ENCODE measurements around the gene ZNF157.
"Not testable (repeated sequence)": the region's sequence is repeated elsewhere in the genome, so short reads cannot be mapped to it uniquely, and the experiment has no call there.

The ZNF157 gene

DNA sequence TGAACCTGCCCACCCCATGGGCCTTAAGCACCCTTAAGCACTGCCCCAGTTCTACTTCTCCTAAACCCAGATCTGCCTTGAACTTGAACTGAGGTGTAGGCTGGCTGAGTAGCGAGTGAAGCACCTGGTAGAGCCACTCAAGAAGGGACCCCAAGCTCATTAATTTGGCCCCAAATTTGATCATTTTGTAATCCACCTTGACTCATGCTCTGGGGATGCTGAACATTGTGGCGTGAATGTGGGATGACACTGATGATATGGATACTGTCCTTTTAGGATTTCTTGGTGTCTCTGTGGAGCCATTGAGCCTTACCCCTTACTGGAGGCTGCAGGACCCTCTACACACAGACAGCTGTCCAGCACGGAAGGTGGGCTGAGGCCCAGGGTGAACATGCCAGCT, at the start of gene ZNF157:
Gene ZNF157, plus strand, starts transcription at position 301 of the 400 bp plus-strand sequence. Its CDS starts 91 bp downstream, at position 392.
- in situ Hi-C loops (cut with HindIII; ENCODE audit: low sequenced_read_pairs), result no loop called here
- DNase-seq (ENCODE audit: low read depth, low spot score), result no peak
- H3K4me3 ChIP-seq (ENCODE audit: low read depth, low read length), result no peak within 1 kb of the TSS
- TF ChIP-seq, protein P1, sequence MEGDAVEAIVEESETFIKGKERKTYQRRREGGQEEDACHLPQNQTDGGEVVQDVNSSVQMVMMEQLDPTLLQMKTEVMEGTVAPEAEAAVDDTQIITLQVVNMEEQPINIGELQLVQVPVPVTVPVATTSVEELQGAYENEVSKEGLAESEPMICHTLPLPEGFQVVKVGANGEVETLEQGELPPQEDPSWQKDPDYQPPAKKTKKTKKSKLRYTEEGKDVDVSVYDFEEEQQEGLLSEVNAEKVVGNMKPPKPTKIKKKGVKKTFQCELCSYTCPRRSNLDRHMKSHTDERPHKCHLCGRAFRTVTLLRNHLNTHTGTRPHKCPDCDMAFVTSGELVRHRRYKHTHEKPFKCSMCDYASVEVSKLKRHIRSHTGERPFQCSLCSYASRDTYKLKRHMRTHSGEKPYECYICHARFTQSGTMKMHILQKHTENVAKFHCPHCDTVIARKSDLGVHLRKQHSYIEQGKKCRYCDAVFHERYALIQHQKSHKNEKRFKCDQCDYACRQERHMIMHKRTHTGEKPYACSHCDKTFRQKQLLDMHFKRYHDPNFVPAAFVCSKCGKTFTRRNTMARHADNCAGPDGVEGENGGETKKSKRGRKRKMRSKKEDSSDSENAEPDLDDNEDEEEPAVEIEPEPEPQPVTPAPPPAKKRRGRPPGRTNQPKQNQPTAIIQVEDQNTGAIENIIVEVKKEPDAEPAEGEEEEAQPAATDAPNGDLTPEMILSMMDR (IDR thresholded peaks at IDR 0.05; ENCODE audit: low read depth, low read length), result no peak

DNA sequence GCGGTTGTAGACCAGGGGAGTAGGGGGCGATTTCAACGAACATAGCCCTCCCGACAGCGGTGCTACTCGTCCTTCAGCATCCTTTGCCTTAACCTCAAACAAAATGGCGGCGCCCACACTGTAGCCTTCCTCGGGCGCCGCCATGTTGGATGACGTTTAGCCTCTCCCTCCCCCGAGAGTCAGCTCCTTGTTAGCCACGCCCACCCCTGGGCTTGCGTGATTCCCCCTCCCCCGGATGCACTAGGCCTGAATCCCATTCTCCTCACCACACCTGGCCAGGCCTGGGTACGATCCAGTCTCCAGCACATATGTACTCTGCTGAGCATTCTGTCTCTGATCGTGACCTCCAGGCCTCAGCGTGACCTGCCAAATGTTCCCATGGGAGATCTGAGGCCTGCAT, 49.0 kb upstream of the ZNF157 start:
- in situ Hi-C loops (cut with HindIII; ENCODE audit: low sequenced_read_pairs), result no loop called here
- H3K4me3 ChIP-seq (ENCODE audit: low read depth, low read length), result no peak overlapping the region
- TF ChIP-seq, protein P1 (IDR thresholded peaks at IDR 0.05; ENCODE audit: low read depth, low read length), result no peak
- peak; percentile 71 for DNase-seq (ENCODE audit: low read depth, low spot score)

DNA sequence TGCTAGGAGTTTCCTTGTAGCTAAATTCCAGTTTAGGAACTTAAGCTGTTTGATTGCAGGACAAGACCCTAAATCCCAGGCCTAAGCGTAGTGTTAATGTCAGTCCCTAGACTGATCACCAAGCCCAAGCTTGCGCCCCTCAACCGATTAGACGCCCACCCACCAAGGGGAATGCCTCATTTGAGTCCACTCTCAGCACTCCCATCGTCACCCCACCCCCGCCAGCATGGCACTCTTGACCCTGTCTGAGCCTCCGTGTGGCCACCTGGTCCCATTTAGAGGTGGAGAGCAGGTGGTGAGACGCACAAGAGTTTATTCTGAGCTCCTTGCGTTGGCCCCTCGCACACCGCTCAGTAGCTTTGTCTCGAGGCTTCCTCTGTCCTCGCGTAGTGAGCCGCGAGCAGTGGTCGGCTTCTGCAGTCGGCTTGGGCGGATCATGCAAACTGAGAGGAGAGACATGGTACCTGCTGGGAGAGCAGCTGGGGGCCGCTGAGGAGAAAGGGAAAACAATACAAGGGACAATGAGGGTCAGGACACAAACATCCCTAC, 48.5 kb upstream of the ZNF157 start:
- no peak for DNase-seq (ENCODE audit: low read depth, low spot score)
- no peak overlapping the region for H3K4me3 ChIP-seq (ENCODE audit: low read depth, low read length)
- in situ Hi-C loops (cut with HindIII; ENCODE audit: low sequenced_read_pairs), result no loop called here
- TF ChIP-seq, protein P1 (IDR thresholded peaks at IDR 0.05; ENCODE audit: low read depth, low read length), result no peak

DNA sequence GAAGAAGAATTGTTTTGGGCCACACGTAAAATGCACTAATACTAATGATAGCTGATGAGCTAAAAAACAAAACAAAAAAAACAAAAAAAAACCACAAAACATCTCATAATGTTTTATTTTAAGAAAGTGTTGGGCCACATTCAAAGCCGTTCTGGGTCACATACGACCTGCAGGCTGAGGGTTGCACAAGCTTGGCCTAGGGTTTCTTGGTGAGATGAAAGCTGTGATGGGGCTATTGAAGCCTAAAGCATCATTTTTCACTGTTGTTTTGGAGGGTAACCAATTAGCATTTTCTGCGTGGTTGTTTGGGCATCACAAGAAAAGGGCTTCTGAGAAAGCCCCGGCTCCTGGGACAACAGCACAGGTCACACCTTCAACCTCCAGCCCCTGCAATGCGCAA, 42.5 kb upstream of the ZNF157 start:
- in situ Hi-C loops (cut with HindIII; ENCODE audit: low sequenced_read_pairs), result no loop called here
- TF ChIP-seq, protein P1 (IDR thresholded peaks at IDR 0.05; ENCODE audit: low read depth, low read length), result no peak
- DNase-seq (ENCODE audit: low read depth, low spot score), result no peak

DNA sequence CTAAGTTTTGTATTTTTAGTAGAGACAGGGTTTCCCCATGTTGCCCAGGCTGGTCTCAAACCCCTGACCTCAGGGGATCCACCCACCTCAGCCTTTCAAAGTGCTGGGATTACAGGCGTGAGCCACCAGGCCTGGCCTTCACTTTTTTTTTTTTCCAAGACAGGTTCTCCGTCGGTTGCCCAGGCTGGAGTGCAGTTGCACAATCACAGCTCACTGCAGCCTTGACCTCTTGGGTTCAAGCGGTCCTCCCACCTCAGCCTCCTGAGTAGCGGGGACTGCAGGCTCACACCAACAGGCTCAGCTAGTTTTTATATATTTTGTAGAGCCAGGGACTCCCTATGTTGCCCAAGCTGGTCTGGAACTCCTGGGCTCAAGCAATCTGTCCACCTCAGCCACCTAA, 37.6 kb upstream of the ZNF157 start:
- in situ Hi-C loops (cut with HindIII; ENCODE audit: low sequenced_read_pairs); DNase-seq (ENCODE audit: low read depth, low spot score); H3K4me3 ChIP-seq (ENCODE audit: low read depth, low read length): not testable (repeated sequence)

More for the DNA sequence above, 42.5 kb upstream of the ZNF157 start:
- H3K4me3 ChIP-seq (ENCODE audit: low read depth, low read length), result no peak overlapping the region

DNA sequence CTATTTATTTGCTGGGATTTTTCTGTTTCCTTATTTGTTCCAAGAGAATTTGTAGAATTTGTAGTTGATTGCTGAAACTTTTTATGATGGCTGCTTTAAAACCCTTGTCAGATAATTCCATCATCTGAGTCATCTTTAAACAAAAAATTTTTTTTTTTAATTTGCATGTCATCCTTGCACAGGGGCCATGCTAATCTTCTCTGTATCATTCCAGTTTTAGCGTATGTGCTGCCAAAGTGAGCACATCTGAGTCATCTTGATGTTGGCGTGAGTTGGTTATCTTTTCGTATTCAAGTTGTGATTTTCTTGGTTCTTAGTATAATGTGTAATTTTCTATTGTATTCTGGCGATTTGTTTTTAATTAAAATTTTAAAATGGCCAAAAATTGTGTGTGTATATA, 18.7 kb upstream of the ZNF157 start:
- in situ Hi-C loops (cut with HindIII; ENCODE audit: low sequenced_read_pairs), result no loop called here
- DNase-seq (ENCODE audit: low read depth, low spot score), result no peak
- H3K4me3 ChIP-seq (ENCODE audit: low read depth, low read length), result no peak overlapping the region
- TF ChIP-seq, protein P1 (IDR thresholded peaks at IDR 0.05; ENCODE audit: low read depth, low read length), result no peak

DNA sequence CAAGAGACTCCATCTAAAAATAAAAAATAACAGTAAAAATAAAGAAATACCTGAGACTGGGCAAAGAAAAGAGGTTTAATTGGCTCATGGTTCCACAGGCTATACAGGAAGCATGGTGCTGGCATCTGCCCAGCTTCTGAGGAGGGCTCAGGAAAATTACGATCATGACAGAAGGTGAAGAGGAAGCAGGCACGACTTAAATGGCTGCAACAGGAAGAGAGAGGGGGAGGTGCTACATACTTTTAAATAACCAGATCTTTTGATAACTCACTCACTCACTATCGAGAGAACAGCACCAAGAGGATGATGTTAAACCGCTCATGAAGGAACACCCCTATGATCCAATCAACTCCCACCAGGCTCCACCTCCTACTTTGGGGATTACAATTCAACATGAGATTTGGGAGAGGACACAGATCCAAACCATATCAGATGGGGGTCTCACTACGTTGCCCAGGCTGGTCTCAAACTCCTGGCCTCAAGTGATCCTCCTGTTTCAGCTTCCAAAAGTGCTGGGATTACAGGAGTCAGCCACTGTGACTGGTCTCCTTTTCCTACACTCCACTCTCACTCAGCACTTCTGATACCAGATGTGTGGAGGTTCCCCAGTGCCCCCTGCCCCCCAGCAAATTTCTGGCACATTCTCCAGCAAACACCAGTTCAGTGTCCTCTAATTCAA, 11.9 kb upstream of the ZNF157 start:
- TF ChIP-seq, protein P1 (IDR thresholded peaks at IDR 0.05; ENCODE audit: low read depth, low read length), result no peak
- H3K4me3 ChIP-seq (ENCODE audit: low read depth, low read length), result no peak overlapping the region
- DNase-seq (ENCODE audit: low read depth, low spot score), result no peak
- in situ Hi-C loops (cut with HindIII; ENCODE audit: low sequenced_read_pairs), result no loop called here
